Ectodermal cell (in vitro differentiated cells): ENCODE data around the gene LLGL2.

Experiments
- H3K27ac ChIP-seq: 2 replicates; pipeline ENCODE4 v1.7.0; 2013; ENCODE audit warnings: mild to moderate bottlenecking, low read depth, low read length; ENCODE audit not compliant: insufficient read depth, poor library complexity, severe bottlenecking
- H3K27me3 ChIP-seq: 2 replicates; pipeline ENCODE4 v1.7.0; 2013; ENCODE audit warnings: mild to moderate bottlenecking, low read length; ENCODE audit not compliant: insufficient read depth, control insufficient read depth, poor library complexity, severe bottlenecking
- H3K36me3 ChIP-seq: one replicate; pipeline ENCODE4 v1.7.0; 2013; ENCODE audit warnings: low read length; ENCODE audit not compliant: control insufficient read depth, insufficient read depth
- H3K4me1 ChIP-seq: one replicate; pipeline ENCODE4 v1.7.0; 2013; ENCODE audit warnings: low read length; ENCODE audit not compliant: control insufficient read depth, insufficient read depth
- H3K4me3 ChIP-seq: 2 replicates; pipeline ENCODE4 v1.7.0; 2013; ENCODE audit warnings: low read depth, low read length, control low read depth; ENCODE audit not compliant: insufficient read depth
- H3K9me3 ChIP-seq: 2 replicates; pipeline ENCODE4 v1.7.0; 2013; ENCODE audit warnings: mild to moderate bottlenecking, low read length, moderate library complexity; ENCODE audit not compliant: control insufficient read depth
- WGBS, 2 experiments: methylation state at CpG; one replicate each; pipeline ENCODE4 v1.1.7; 2013; ENCODE audit warnings: missing lambda C conversion rate in 2 of 2; 5-methylcytosine and 5-hydroxymethylcytosine counted together

The LLGL2 gene

GRCh38 chr17:75507733-75508719, 17.5 kb upstream of the LLGL2 start:
- Histone ChIP-seq H3K27me3 (no peaks in the 10 kb centered on the region), H3K4me3 (no peak overlapping the region), H3K4me1 (no peaks in the 10 kb centered on the region), H3K9me3 (no peaks in the 10 kb centered on the region), H3K36me3 (no peaks in the 10 kb centered on the region), H3K27ac (no peak overlapping the region)
- 84 to 88% methylated on average over 27 of the region's 27 CpGs for WGBS, 2 experiments

GRCh38 chr17:75508931-75509361, 16.6 kb upstream of the LLGL2 start:
- H3K4me1 ChIP-seq, result no peaks in the 10 kb centered on the region
- 90 to 93% methylated on average over 5 of the region's 5 CpGs for WGBS, 2 experiments
- no peaks in the 10 kb centered on the region for H3K9me3 ChIP-seq
- H3K4me3 ChIP-seq, result no peak overlapping the region
- no peak overlapping the region for H3K27ac ChIP-seq
- H3K27me3 ChIP-seq, result no peaks in the 10 kb centered on the region
- no peaks in the 10 kb centered on the region for H3K36me3 ChIP-seq

- Histone ChIP-seq H3K9me3 (no peaks in the 10 kb centered on the region), H3K27ac (no peak overlapping the region), H3K36me3 (no peaks in the 10 kb centered on the region), H3K4me3 (no peak overlapping the region), H3K27me3 (no peaks in the 10 kb centered on the region), H3K4me1 (peaks cover 6% of the 10 kb centered on the region)
- WGBS, 2 experiments, result 90 to 91% methylated on average over 18 to 19 of the region's 19 CpGs
These were observed 15.8 kb upstream of the LLGL2 start for GRCh38 chr17:75509528-75510258.

- Histone ChIP-seq H3K27me3 (no peaks in the 10 kb centered on the region), H3K36me3 (no peaks in the 10 kb centered on the region), H3K27ac (no peak overlapping the region), H3K4me3 (no peak overlapping the region), H3K4me1 (peaks cover 6% of the 10 kb centered on the region), H3K9me3 (no peaks in the 10 kb centered on the region)
- WGBS, 2 experiments, result 95 to 98% methylated on average over 4 of the region's 4 CpGs
These were observed 14.3 kb upstream of the LLGL2 start for GRCh38 chr17:75511270-75511609.

- no peaks in the 10 kb centered on the region for H3K36me3 ChIP-seq
- no peak overlapping the region for H3K4me3 ChIP-seq
- H3K27me3 ChIP-seq, result no peaks in the 10 kb centered on the region
- 86 to 87% methylated on average over 13 of the region's 13 CpGs for WGBS, 2 experiments
- H3K9me3 ChIP-seq, result no peaks in the 10 kb centered on the region
- no peak overlapping the region for H3K27ac ChIP-seq
- peaks cover 6% of the 10 kb centered on the region for H3K4me1 ChIP-seq
These were observed 13.6 kb upstream of the LLGL2 start for GRCh38 chr17:75511610-75512575.

GRCh38 chr17:75512926-75513640, 12.4 kb upstream of the LLGL2 start:
- no peaks in the 10 kb centered on the region for H3K27me3 ChIP-seq
- H3K9me3 ChIP-seq, result no peaks in the 10 kb centered on the region
- WGBS, 2 experiments, result 82 to 84% methylated on average over 8 of the region's 10 CpGs
- peaks cover 6% of the 10 kb centered on the region for H3K4me1 ChIP-seq
- no peak overlapping the region for H3K27ac ChIP-seq
- no peaks in the 10 kb centered on the region for H3K36me3 ChIP-seq
- no peak overlapping the region for H3K4me3 ChIP-seq

GRCh38 chr17:75513641-75514000, 11.9 kb upstream of the LLGL2 start:
- H3K27ac ChIP-seq, result no peak overlapping the region
- H3K9me3 ChIP-seq, result no peaks in the 10 kb centered on the region
- 94 to 96% methylated on average over 17 of the region's 17 CpGs for WGBS, 2 experiments
- no peaks in the 10 kb centered on the region for H3K27me3 ChIP-seq
- peaks cover 6% of the 10 kb centered on the region for H3K4me1 ChIP-seq
- H3K36me3 ChIP-seq, result no peaks in the 10 kb centered on the region
- peak overlapping the region; percentile 61 for H3K4me3 ChIP-seq

- Histone ChIP-seq H3K36me3 (no peaks in the 10 kb centered on the region), H3K27ac (no peak overlapping the region), H3K4me1 (peaks cover 6% of the 10 kb centered on the region), H3K27me3 (no peaks in the 10 kb centered on the region), H3K9me3 (no peaks in the 10 kb centered on the region), H3K4me3 (peak overlapping the region; percentile 61)
- 20 to 23% methylated on average over 15 of the region's 15 CpGs for WGBS, 2 experiments
These were observed 11.1 kb upstream of the LLGL2 start for GRCh38 chr17:75514299-75514918.

GRCh38 chr17:75514919-75515495, 10.5 kb upstream of the LLGL2 start:
- H3K27ac ChIP-seq, result no peak overlapping the region
- H3K4me3 ChIP-seq, result peak overlapping the region; percentile 61
- H3K36me3 ChIP-seq, result no peaks in the 10 kb centered on the region
- no peaks in the 10 kb centered on the region for H3K9me3 ChIP-seq
- peaks cover 6% of the 10 kb centered on the region for H3K4me1 ChIP-seq
- no peaks in the 10 kb centered on the region for H3K27me3 ChIP-seq
- WGBS, 2 experiments, result 0% methylated on average over 50 of the region's 50 CpGs
